ENCODE results near the gene TBPL2.
A peak's percentile ranks its signal among the peaks of the same experiment; 100 is the strongest.
"Not testable (repeated sequence)": the region's sequence is repeated elsewhere in the genome, so short reads cannot be mapped to it uniquely, and the experiment has no call there.

Gene TBPL2

DNA sequence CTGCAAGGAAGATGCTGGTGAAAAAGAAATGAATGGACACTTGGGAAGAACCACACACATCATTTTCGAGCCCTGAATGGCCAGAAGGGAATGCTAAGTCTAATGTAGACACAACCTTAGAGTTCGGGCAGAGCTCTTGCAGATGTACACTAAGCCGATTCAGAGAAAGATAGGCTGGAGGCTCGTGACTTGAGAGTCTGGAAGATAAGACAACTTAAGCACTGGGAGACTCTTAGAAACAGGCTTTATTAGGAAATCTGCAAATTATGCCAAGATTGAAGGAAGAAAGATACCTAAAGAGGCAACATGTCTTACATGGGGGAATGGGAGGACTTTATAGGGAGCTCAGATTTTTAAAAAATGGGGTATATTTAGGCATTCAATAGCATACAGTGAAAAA, 13.5 kb downstream of the TBPL2 start:
- WGBS (ENCODE audit: insufficient coverage, insufficient read length), result no CpG with 5 or more reads among the region's 4 CpGs
- H3K4me3 ChIP-seq (ENCODE audit: low read length), result no peak overlapping the region
- no peak for DNase-seq (ENCODE audit: low read depth, low spot score)
- H3K27me3 ChIP-seq (ENCODE audit: control insufficient read depth, insufficient read depth, low read length), result no peaks in the 10 kb centered on the region
- no peaks in the 10 kb centered on the region for H3K9me3 ChIP-seq (ENCODE audit: control insufficient read depth, insufficient read depth, low read length)
- no peak overlapping the region for H3K27ac ChIP-seq (ENCODE audit: low read length)
- no peaks in the 10 kb centered on the region for H3K36me3 ChIP-seq (ENCODE audit: control insufficient read depth, insufficient read depth, low read length)
- peaks cover 2% of the 10 kb centered on the region; the same call in 1 of the 2 replicates for H3K4me1 ChIP-seq (ENCODE audit: control insufficient read depth, insufficient read depth, low read length)

DNA sequence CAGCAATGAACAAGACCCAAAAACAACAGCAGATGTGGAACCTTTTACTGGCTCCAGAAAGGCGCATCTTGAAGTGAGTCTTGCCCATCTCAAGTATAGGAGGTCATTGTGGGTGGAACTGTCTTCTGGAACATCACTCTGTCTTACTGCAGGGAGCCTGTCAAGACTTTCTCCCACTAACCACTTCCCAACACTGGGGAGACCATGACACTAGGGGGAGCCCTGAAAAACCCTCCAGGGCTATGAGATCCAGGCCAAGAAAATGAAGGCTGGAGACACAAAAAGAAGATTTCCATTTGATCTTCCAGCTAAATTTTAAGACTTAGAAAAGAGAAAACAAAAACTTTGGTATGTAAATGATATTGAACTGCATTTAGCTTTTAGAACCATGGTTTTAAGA, 15.3 kb downstream of the TBPL2 start:
- no peaks in the 10 kb centered on the region for H3K9me3 ChIP-seq (ENCODE audit: control insufficient read depth, insufficient read depth, low read length)
- H3K4me1 ChIP-seq (ENCODE audit: control insufficient read depth, insufficient read depth, low read length), result peaks cover 2% of the 10 kb centered on the region; the same call in 1 of the 2 replicates
- no peak overlapping the region for H3K4me3 ChIP-seq (ENCODE audit: low read length)
- no CpG with 5 or more reads among the region's 1 CpG for WGBS (ENCODE audit: insufficient coverage, insufficient read length)
- no peaks in the 10 kb centered on the region for H3K27me3 ChIP-seq (ENCODE audit: control insufficient read depth, insufficient read depth, low read length)
- H3K36me3 ChIP-seq (ENCODE audit: control insufficient read depth, insufficient read depth, low read length), result no peaks in the 10 kb centered on the region
- DNase-seq (ENCODE audit: low read depth, low spot score), result no peak
- H3K27ac ChIP-seq (ENCODE audit: low read length), result no peak overlapping the region

DNA sequence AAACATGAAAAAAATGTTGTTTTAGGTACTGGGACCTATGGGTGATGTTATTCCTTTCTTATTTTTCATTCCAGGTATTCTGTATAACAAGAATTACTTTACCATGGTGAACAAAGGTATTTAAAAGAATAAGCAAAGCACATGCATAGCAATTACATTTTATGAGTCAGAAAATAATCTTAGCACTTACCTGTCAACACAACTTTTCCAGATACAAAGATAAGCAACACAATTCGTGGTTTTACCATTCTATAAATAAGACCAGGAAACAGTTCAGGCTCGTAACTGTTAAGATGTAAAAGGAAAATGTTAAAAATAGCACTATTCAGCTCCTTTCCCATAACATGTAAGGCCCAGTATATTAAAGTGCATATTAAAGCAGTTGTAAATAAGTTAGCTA, 16.4 kb downstream of the TBPL2 start:
- H3K27ac ChIP-seq (ENCODE audit: low read length), result no peak overlapping the region
- no peak overlapping the region for H3K4me3 ChIP-seq (ENCODE audit: low read length)
- H3K9me3 ChIP-seq (ENCODE audit: control insufficient read depth, insufficient read depth, low read length), result no peaks in the 10 kb centered on the region
- no CpG with 5 or more reads among the region's 2 CpGs for WGBS (ENCODE audit: insufficient coverage, insufficient read length)
- no peak for DNase-seq (ENCODE audit: low read depth, low spot score)
- H3K27me3 ChIP-seq (ENCODE audit: control insufficient read depth, insufficient read depth, low read length), result no peaks in the 10 kb centered on the region
- no peaks in the 10 kb centered on the region; the same call in 1 of the 2 replicates for H3K4me1 ChIP-seq (ENCODE audit: control insufficient read depth, insufficient read depth, low read length)
- H3K36me3 ChIP-seq (ENCODE audit: control insufficient read depth, insufficient read depth, low read length), result no peaks in the 10 kb centered on the region

DNA sequence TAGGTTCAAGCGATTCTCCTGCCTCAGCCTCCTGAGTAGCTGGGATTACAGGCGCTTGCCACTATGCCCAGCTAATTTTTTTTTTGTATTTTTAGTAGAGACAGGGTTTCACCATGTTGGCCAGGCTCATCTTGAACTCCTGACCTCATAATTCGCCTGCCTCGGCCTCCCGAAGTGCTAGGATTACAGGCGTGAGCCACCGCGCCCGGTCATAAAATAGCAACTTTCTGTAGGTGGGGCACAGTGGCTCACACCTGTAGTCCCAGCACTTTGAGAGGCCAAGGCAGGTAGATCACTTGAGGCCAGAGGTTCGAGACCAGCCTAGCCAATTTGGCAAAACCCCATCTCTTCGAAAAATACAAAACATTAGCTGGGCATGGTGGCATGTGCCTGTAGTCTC, 18.1 kb downstream of the TBPL2 start:
- not testable (repeated sequence) for DNase-seq (ENCODE audit: low read depth, low spot score); H3K9me3 ChIP-seq (ENCODE audit: control insufficient read depth, insufficient read depth, low read length); H3K4me3 ChIP-seq (ENCODE audit: low read length); H3K27ac ChIP-seq (ENCODE audit: low read length); H3K36me3 ChIP-seq (ENCODE audit: control insufficient read depth, insufficient read depth, low read length); H3K4me1 ChIP-seq (ENCODE audit: control insufficient read depth, insufficient read depth, low read length); H3K27me3 ChIP-seq (ENCODE audit: control insufficient read depth, insufficient read depth, low read length)
- no CpG with 5 or more reads among the region's 11 CpGs for WGBS (ENCODE audit: insufficient coverage, insufficient read length)

DNA sequence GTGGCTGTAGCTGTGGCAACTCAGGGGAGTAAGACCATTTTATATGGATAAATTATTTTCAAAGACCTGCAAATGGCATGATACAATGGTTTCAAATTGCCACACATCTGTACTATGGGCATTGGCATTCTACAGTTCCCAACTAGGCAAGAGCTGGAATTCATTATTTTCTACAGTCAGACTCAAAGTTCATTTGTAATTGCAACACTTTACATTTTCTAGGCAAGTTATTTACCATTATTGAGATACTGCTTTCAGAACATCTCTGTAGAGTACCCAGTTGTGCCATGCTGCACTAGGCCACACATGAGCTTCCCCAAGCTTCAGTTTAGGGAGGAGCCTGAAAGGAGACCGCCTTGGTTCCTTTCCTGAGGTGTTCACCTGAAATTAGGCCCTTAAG, 20.8 kb downstream of the TBPL2 start:
- Histone ChIP-seq H3K9me3 (ENCODE audit: control insufficient read depth, insufficient read depth, low read length) (no peaks in the 10 kb centered on the region), H3K36me3 (ENCODE audit: control insufficient read depth, insufficient read depth, low read length) (no peaks in the 10 kb centered on the region), H3K27me3 (ENCODE audit: control insufficient read depth, insufficient read depth, low read length) (no peaks in the 10 kb centered on the region), H3K27ac (ENCODE audit: low read length) (no peak overlapping the region), H3K4me3 (ENCODE audit: low read length) (no peak overlapping the region), H3K4me1 (ENCODE audit: control insufficient read depth, insufficient read depth, low read length) (no peaks in the 10 kb centered on the region)
- WGBS (ENCODE audit: insufficient coverage, insufficient read length), result no CpG with 5 or more reads among the region's 1 CpG
- no peak for DNase-seq (ENCODE audit: low read depth, low spot score)

- no CpG with 5 or more reads among the region's 6 CpGs for WGBS (ENCODE audit: insufficient coverage, insufficient read length)
- no peak overlapping the region for H3K27ac ChIP-seq (ENCODE audit: low read length)
- no peaks in the 10 kb centered on the region for H3K9me3 ChIP-seq (ENCODE audit: control insufficient read depth, insufficient read depth, low read length)
- no peaks in the 10 kb centered on the region for H3K27me3 ChIP-seq (ENCODE audit: control insufficient read depth, insufficient read depth, low read length)
- no peak overlapping the region for H3K4me3 ChIP-seq (ENCODE audit: low read length)
- H3K4me1 ChIP-seq (ENCODE audit: control insufficient read depth, insufficient read depth, low read length), result no peaks in the 10 kb centered on the region
- no peak for DNase-seq (ENCODE audit: low read depth, low spot score)
- no peaks in the 10 kb centered on the region for H3K36me3 ChIP-seq (ENCODE audit: control insufficient read depth, insufficient read depth, low read length)
Measured at GRCh38 chr14:55418411-55418810, 22.0 kb downstream of the TBPL2 start.

GRCh38 chr14:55417955-55418354, 22.5 kb downstream of the TBPL2 start:
- no peak overlapping the region for H3K27ac ChIP-seq (ENCODE audit: low read length)
- no peak overlapping the region for H3K4me3 ChIP-seq (ENCODE audit: low read length)
- DNase-seq (ENCODE audit: low read depth, low spot score), result no peak
- H3K4me1 ChIP-seq (ENCODE audit: control insufficient read depth, insufficient read depth, low read length), result no peaks in the 10 kb centered on the region
- H3K36me3 ChIP-seq (ENCODE audit: control insufficient read depth, insufficient read depth, low read length), result no peaks in the 10 kb centered on the region
- no peaks in the 10 kb centered on the region for H3K27me3 ChIP-seq (ENCODE audit: control insufficient read depth, insufficient read depth, low read length)
- no peaks in the 10 kb centered on the region for H3K9me3 ChIP-seq (ENCODE audit: control insufficient read depth, insufficient read depth, low read length)

GRCh38 chr14:55416866-55417265, 23.6 kb downstream of the TBPL2 start:
- no peaks in the 10 kb centered on the region for H3K4me1 ChIP-seq (ENCODE audit: control insufficient read depth, insufficient read depth, low read length)
- H3K36me3 ChIP-seq (ENCODE audit: control insufficient read depth, insufficient read depth, low read length), result no peaks in the 10 kb centered on the region
- no peak overlapping the region for H3K4me3 ChIP-seq (ENCODE audit: low read length)
- no peak for DNase-seq (ENCODE audit: low read depth, low spot score)
- H3K9me3 ChIP-seq (ENCODE audit: control insufficient read depth, insufficient read depth, low read length), result no peaks in the 10 kb centered on the region
- no peak overlapping the region for H3K27ac ChIP-seq (ENCODE audit: low read length)
- no CpG with 5 or more reads among the region's 5 CpGs for WGBS (ENCODE audit: insufficient coverage, insufficient read length)
- no peaks in the 10 kb centered on the region for H3K27me3 ChIP-seq (ENCODE audit: control insufficient read depth, insufficient read depth, low read length)

GRCh38 chr14:55414551-55414950, 25.9 kb downstream of the TBPL2 start:
- WGBS (ENCODE audit: insufficient coverage, insufficient read length), result no CpG with 5 or more reads among the region's 3 CpGs
- Histone ChIP-seq H3K9me3 (ENCODE audit: control insufficient read depth, insufficient read depth, low read length) (no peaks in the 10 kb centered on the region), H3K36me3 (ENCODE audit: control insufficient read depth, insufficient read depth, low read length) (no peaks in the 10 kb centered on the region), H3K27ac (ENCODE audit: low read length) (no peak overlapping the region), H3K4me1 (ENCODE audit: control insufficient read depth, insufficient read depth, low read length) (no peaks in the 10 kb centered on the region), H3K4me3 (ENCODE audit: low read length) (no peak overlapping the region), H3K27me3 (ENCODE audit: control insufficient read depth, insufficient read depth, low read length) (no peaks in the 10 kb centered on the region)
- no peak for DNase-seq (ENCODE audit: low read depth, low spot score)

DNA sequence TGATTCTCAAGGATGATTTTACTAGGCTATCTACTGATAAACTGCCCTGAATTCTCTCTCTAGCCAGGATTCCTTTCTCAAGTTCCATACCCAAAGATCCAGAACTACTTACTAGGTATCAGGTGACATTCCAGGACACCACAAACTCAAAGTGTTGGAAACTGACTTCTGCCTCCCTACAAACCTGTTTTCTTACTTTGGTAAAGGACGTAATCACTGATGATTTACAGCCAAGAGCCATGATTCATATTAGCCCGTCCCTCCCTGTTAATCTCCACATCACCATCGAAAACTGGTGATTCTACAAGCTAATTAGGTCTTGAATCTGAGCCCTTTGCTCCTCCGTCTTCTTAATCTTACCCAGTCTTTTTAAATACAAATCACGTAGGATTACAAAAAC, 27.7 kb downstream of the TBPL2 start:
- no peaks in the 10 kb centered on the region for H3K4me1 ChIP-seq (ENCODE audit: control insufficient read depth, insufficient read depth, low read length)
- no peak for DNase-seq (ENCODE audit: low read depth, low spot score)
- no peak overlapping the region for H3K27ac ChIP-seq (ENCODE audit: low read length)
- no CpG with 5 or more reads among the region's 5 CpGs for WGBS (ENCODE audit: insufficient coverage, insufficient read length)
- H3K4me3 ChIP-seq (ENCODE audit: low read length), result no peak overlapping the region
- no peaks in the 10 kb centered on the region for H3K9me3 ChIP-seq (ENCODE audit: control insufficient read depth, insufficient read depth, low read length)
- H3K27me3 ChIP-seq (ENCODE audit: control insufficient read depth, insufficient read depth, low read length), result no peaks in the 10 kb centered on the region
- no peaks in the 10 kb centered on the region for H3K36me3 ChIP-seq (ENCODE audit: control insufficient read depth, insufficient read depth, low read length)

GRCh38 chr14:55411426-55412389, 28.7 kb downstream of the TBPL2 start, which contains the start of gene ATG14:
TSS of gene ATG14 (minus strand) at chr14:55411830. CDS start at chr14:55411822, 8 bp downstream.
- peak within 1 kb of the TSS; percentile 100 for H3K4me3 ChIP-seq (ENCODE audit: low read length)
- H3K4me1 ChIP-seq (ENCODE audit: control insufficient read depth, insufficient read depth, low read length), result no peaks in the 10 kb centered on the region
- no peak within 1 kb of the TSS for H3K27ac ChIP-seq (ENCODE audit: low read length)
- H3K36me3 ChIP-seq (ENCODE audit: control insufficient read depth, insufficient read depth, low read length), result no peaks in the 10 kb centered on the region
- no CpG with 5 or more reads among the region's 57 CpGs for WGBS (ENCODE audit: insufficient coverage, insufficient read length)
- no peaks in the 10 kb centered on the region for H3K9me3 ChIP-seq (ENCODE audit: control insufficient read depth, insufficient read depth, low read length)
- DNase-seq (ENCODE audit: low read depth, low spot score), result peak; percentile 33
- no peaks in the 10 kb centered on the region for H3K27me3 ChIP-seq (ENCODE audit: control insufficient read depth, insufficient read depth, low read length)

All from iPS DF 6.9 (cell line).